HepG2 (cell line): ENCODE measurements around the gene CTCF. TPM values are rescaled to one million over a fixed set of nuclear protein-coding genes. Genes with fewer than 3 reads are reported as not detected.

Source experiments
- AKNA ChIP-seq: sonication (generic); formaldehyde crosslinking; IDR thresholded peaks from 2 replicates; pipeline ENCODE4 v1.4.0; 2020; ENCODE audit warnings: missing genetic modification reagents, borderline replicate concordance
- CREB3 ChIP-seq: sonication (generic); formaldehyde crosslinking; IDR thresholded peaks from 2 replicates; pipeline ENCODE4 v1.5.0; 2020; ENCODE audit warnings: missing genetic modification reagents
- DBP ChIP-seq: sonication (generic); formaldehyde crosslinking; IDR thresholded peaks from 2 replicates; pipeline ENCODE4 v1.4.0; 2020; ENCODE audit warnings: missing genetic modification reagents; ENCODE audit errors: not compliant biosample characterization
- HDAC6 ChIP-seq: fragments of 200-600 bp; sonication (generic); IDR thresholded peaks from 2 replicates; pipeline ENCODE4 v1.7.0; 2017; ENCODE audit warnings: mild to moderate bottlenecking, antibody characterized with exemption, low read length, low read depth
- HMGXB4 ChIP-seq, 2 experiments: sonication (generic) in 1 of 2; formaldehyde crosslinking in 1 of 2; IDR thresholded peaks; 2 replicates each; pipeline versions ENCODE4 v1.4.0 to v1.6.1; 2018 to 2020; ENCODE audit warnings: missing genetic modification reagents in 2 of 2, borderline replicate concordance in 1 of 2, low read depth in 1 of 2, mild to moderate bottlenecking in 1 of 2, missing biosample characterization in 1 of 2
- HOXA7 ChIP-seq: sonication (generic); formaldehyde crosslinking; IDR thresholded peaks from 2 replicates; pipeline ENCODE4 v1.8.1; 2022; ENCODE audit warnings: mild to moderate bottlenecking, missing genetic modification reagents, moderate library complexity
- MAFG ChIP-seq: sonication (generic); formaldehyde crosslinking; IDR thresholded peaks from 2 replicates; pipeline ENCODE4 v1.5.1; 2020; ENCODE audit warnings: mild to moderate bottlenecking, missing genetic modification reagents
- MIER2 ChIP-seq: IDR thresholded peaks from 2 replicates; pipeline ENCODE4 v1.6.1; 2016; ENCODE audit warnings: missing biosample characterization, missing genetic modification reagents
- NCOA1 ChIP-seq: sonication (generic); formaldehyde crosslinking; IDR thresholded peaks from 2 replicates; pipeline ENCODE4 v1.9.0; 2021; ENCODE audit warnings: missing genetic modification reagents
- SAP130 ChIP-seq: IDR thresholded peaks from 2 replicates; pipeline ENCODE4 v1.6.1; 2016; ENCODE audit warnings: low read depth
- TAF15 ChIP-seq: fragments of 200-400 bp; formaldehyde crosslinking; IDR thresholded peaks from one replicate; pipeline ENCODE4 v1.6.1; 2018; ENCODE audit warnings: mild to moderate bottlenecking, low read depth, low read length; ENCODE audit not compliant: poor library complexity, severe bottlenecking
- THAP8 ChIP-seq: sonication (generic); formaldehyde crosslinking; IDR thresholded peaks from 2 replicates; pipeline ENCODE4 v1.5.1; 2020; ENCODE audit warnings: missing genetic modification reagents, mild to moderate bottlenecking, borderline replicate concordance
- ZFYVE20 ChIP-seq: sonication (generic); formaldehyde crosslinking; IDR thresholded peaks from 2 replicates; pipeline ENCODE4 v1.8.0; 2023; ENCODE audit warnings: low read depth, mild to moderate bottlenecking, moderate library complexity, missing genetic modification reagents, borderline replicate concordance
- ZNF432 ChIP-seq: sonication (generic); formaldehyde crosslinking; IDR thresholded peaks from 2 replicates; pipeline ENCODE4 v1.5.0; 2020; ENCODE audit warnings: missing genetic modification reagents, mild to moderate bottlenecking, borderline replicate concordance
- ZNF44 ChIP-seq: sonication (generic); formaldehyde crosslinking; IDR thresholded peaks from 2 replicates; pipeline ENCODE4 v1.5.1; 2020; ENCODE audit warnings: mild to moderate bottlenecking, missing genetic modification reagents
- ZNF605 ChIP-seq: sonication (generic); formaldehyde crosslinking; IDR thresholded peaks from 2 replicates; pipeline ENCODE4 v1.8.0; 2022; ENCODE audit warnings: mild to moderate bottlenecking, missing genetic modification reagents
- ZNF747 ChIP-seq: sonication (generic); formaldehyde crosslinking; IDR thresholded peaks from 2 replicates; pipeline ENCODE4 v1.8.1; 2023; ENCODE audit warnings: missing genetic modification reagents, mild to moderate bottlenecking, borderline replicate concordance
- ZNF766 ChIP-seq: sonication (generic); formaldehyde crosslinking; IDR thresholded peaks from 2 replicates; pipeline ENCODE4 v1.5.0; 2020; ENCODE audit warnings: missing genetic modification reagents, borderline replicate concordance
- polyA plus RNA-seq, 8 experiments: library from polyadenylated mRNA; depleted of rRNA in 3 of 8; stranded (reverse) in 7 of 8; unstranded in 1 of 8; fragments of >200 nt; fragmentation: Illumina TruSeq in 4 of 8; extraction: Trizol in 4 of 8; gene quantifications; 2 replicates each; pipeline versions ENCODE4 v1.2.1 to v1.2.3, GENCODE V29; 2011 to 2016; ENCODE audit warnings: low read depth in 4 of 8, missing spikeins in 1 of 8, mixed read lengths in 1 of 8; ENCODE audit not compliant: insufficient read depth in 1 of 8
- total RNA-seq, 5 experiments: library from RNA; depleted of rRNA; stranded (reverse); fragments of >200 nt; fragmentation: Illumina TruSeq; extraction: Trizol; gene quantifications; 2 replicates each; pipeline ENCODE4 v1.2.3, GENCODE V29; 2016; ENCODE audit warnings: low read depth in 1 of 5

CTCF gene
- total and polyA plus RNA-seq, 2 of the 13 experiments (the other 11 are each of a cell fraction or from before 2014, with no cell fraction given), result 19.5 to 37.5 TPM

- TF ChIP-seq AKNA (CRISPR knock-in tag) (no peak), MIER2 (no peak), ZFYVE20 (CRISPR knock-in tag) (no peak; the same call in 1 of the 2 replicates), HOXA7 (CRISPR knock-in tag) (no peak), HDAC6 (no peak), SAP130 (CRISPR knock-in tag) (peak; percentile 83), THAP8 (CRISPR knock-in tag) (peak; percentile 65; the same call in 1 of the 2 replicates), ZNF44 (no peak), ZNF766 (CRISPR knock-in tag) (peak; percentile 68; the same call in 1 of the 2 replicates), MAFG (peak; percentile 11; the same call in 1 of the 2 replicates), DBP (CRISPR knock-in tag) (no peak), ZNF747 (CRISPR knock-in tag) (peak; percentile 36), ZNF432 (CRISPR knock-in tag) (no peak), NCOA1 (CRISPR knock-in tag) (no peak), HMGXB4 (CRISPR knock-in tag; IDR thresholded peaks at IDR 0.05; ENCODE audit: borderline replicate concordance in 1 of 2, low read depth in 1 of 2) (peak; percentile 10 to 58; a peak in 2 of 4 replicates), ZNF605 (CRISPR knock-in tag) (peak; percentile 92), CREB3 (CRISPR knock-in tag) (no peak), TAF15 (no peak)
Observed at GRCh38 chr16:67666559-67667452, 104.5 kb downstream of the CTCF start, which contains the start of the genes C16orf86 and ENKD1 (continued).
